Activated T-cell treated with anti-CD3 and anti-CD28 coated beads for 24 hours (primary cell): ENCODE measurements around the gene TADA2A.
"Not testable (repeated sequence)": the region's sequence is repeated elsewhere in the genome, so short reads cannot be mapped to it uniquely, and the experiment has no call there.

Experiments
- DNase-seq: peaks from one replicate; pipeline ENCODE4 v3.0.0-alpha.2; 2020; ENCODE audit warnings: low read depth

TADA2A gene

GRCh38 chr17:37400505-37400904 lies 6.2 kb upstream of the TADA2A start:
- no peak for DNase-seq

- not testable (repeated sequence) for DNase-seq
Measured at GRCh38 chr17:37405522-37405921, 1.2 kb upstream of the TADA2A start.

- no peak for DNase-seq
Measured at GRCh38 chr17:37405955-37406634, 591 bp upstream of the TADA2A start.

- not testable (repeated sequence) for DNase-seq
Measured at GRCh38 chr17:37408145-37408479, 1.4 kb downstream of the TADA2A start.

GRCh38 chr17:37410357-37410756 lies 3.7 kb downstream of the TADA2A start:
- no peak for DNase-seq

GRCh38 chr17:37413875-37414519 lies 7.3 kb downstream of the TADA2A start:
- no peak for DNase-seq

GRCh38 chr17:37417852-37418251 lies 11.2 kb downstream of the TADA2A start:
- DNase-seq: no peak

GRCh38 chr17:37422971-37423625 lies 16.4 kb downstream of the TADA2A start:
- no peak for DNase-seq

GRCh38 chr17:37425268-37425667 lies 18.6 kb downstream of the TADA2A start:
- no peak for DNase-seq

- DNase-seq: no peak
Measured at GRCh38 chr17:37429039-37429438, 22.4 kb downstream of the TADA2A start.

- no peak for DNase-seq
Measured at GRCh38 chr17:37429453-37429852, 22.8 kb downstream of the TADA2A start.

GRCh38 chr17:37430051-37430627 lies 23.5 kb downstream of the TADA2A start:
- DNase-seq: no peak

GRCh38 chr17:37432671-37433070 lies 26.0 kb downstream of the TADA2A start:
- DNase-seq: no peak

- no peak for DNase-seq
Measured at GRCh38 chr17:37438141-37438540, 31.5 kb downstream of the TADA2A start.

- no peak for DNase-seq
Measured at GRCh38 chr17:37440424-37440823, 33.7 kb downstream of the TADA2A start.

GRCh38 chr17:37441369-37442014 lies 34.8 kb downstream of the TADA2A start:
- not testable (repeated sequence) for DNase-seq

- DNase-seq: no peak
Measured at GRCh38 chr17:37446027-37446426, 39.3 kb downstream of the TADA2A start.

- no peak for DNase-seq
Measured at GRCh38 chr17:37447641-37448040, 41.0 kb downstream of the TADA2A start.

GRCh38 chr17:37450112-37450511 lies 43.4 kb downstream of the TADA2A start:
- DNase-seq: no peak

GRCh38 chr17:37457801-37458200 lies 51.1 kb downstream of the TADA2A start:
- not testable (repeated sequence) for DNase-seq

GRCh38 chr17:37458805-37459204 lies 52.1 kb downstream of the TADA2A start:
- no peak for DNase-seq

GRCh38 chr17:37461668-37462067 lies 55.0 kb downstream of the TADA2A start:
- DNase-seq: no peak

GRCh38 chr17:37462492-37462891 lies 55.8 kb downstream of the TADA2A start:
- DNase-seq: no peak
